Activated CD8-positive, alpha-beta memory T cell treated with anti-CD3 and anti-CD28 coated beads, Interleukin-2, amount 50 U/mL, for 24 hours (primary cell): Measurements from ENCODE around the gene PZP.
A peak's percentile ranks its signal among the peaks of the same experiment; 100 is the strongest.
"Not testable (repeated sequence)": the region's sequence is repeated elsewhere in the genome, so short reads cannot be mapped to it uniquely, and the experiment has no call there.

Experiments used
- DNase-seq: peaks from one replicate; pipeline ENCODE4 v3.0.0-alpha.2; 2020; ENCODE audit errors: extremely low read depth

The PZP gene

DNA sequence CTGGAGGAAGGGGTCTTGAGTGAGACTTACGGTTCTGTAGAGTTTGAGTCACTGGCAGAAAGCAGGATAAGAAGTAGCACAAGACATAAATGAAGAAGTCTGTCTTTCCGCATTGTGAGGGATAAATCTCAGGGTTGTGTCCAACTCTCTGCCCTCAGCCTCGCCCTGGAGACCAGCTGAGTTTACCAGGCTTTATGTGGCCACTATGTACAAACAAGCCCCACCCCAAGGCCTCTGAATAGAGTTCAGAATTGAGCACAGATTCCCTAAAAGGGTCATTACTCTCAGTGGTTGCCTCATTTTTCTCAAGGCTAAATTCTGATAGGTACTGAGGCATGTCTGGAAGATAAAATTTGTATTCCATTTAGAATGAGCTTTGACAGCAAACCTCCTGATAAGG, at the start of gene PZP:
PZP (minus strand) TSS at position 167 of the 400 bp plus-strand sequence; CDS start at position 113, 54 bp downstream.
- no peak for DNase-seq

DNA sequence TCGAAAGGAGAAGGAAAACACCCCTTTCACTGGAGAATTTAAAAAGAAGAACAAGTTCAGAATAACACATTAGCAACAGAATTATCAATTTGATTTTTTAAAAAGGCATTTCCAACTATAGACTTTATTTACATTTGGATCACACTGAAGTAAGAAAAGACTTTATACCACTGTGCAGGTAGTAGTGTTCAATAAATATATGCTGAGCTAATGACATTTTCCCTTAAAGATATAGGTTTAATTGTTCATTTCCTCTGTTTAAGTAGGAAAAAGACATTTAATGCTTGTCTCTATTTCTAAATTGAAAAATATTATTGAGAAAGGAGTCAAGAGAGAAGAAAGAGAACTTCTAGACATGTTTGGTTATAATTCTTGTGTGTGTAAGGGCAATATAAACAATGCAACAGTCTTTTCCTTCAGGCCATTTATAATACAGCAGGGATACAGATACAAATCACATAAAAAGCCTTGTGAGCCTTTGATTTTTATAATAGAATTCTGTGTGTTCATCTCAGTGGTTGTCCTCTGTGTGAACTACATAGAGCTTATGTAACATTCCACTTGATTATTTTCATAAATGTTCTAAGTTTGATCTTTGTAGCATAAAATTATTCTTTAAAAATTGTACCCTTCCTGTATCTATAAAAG, 48.7 kb upstream of the PZP start:
- no peak for DNase-seq

DNA sequence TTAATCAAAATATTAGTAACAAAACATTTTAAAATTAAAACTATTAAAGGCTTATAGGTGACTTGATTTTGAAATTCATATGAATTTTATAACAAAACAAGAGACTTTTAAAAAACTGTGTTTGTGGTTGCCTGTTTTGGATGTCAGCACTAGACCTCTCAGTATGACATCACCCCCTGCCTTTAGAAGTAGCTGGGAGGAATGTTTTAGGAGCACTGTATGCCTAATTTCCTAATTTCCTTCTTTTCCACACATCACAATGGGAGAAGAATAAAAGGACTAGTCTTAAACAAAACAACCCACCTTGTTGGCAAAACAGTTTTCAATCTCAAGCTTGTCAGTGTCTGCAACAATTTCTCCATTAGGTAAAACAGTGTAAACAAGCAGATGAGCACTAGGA, 48.1 kb upstream of the PZP start:
- DNase-seq: no peak

DNA sequence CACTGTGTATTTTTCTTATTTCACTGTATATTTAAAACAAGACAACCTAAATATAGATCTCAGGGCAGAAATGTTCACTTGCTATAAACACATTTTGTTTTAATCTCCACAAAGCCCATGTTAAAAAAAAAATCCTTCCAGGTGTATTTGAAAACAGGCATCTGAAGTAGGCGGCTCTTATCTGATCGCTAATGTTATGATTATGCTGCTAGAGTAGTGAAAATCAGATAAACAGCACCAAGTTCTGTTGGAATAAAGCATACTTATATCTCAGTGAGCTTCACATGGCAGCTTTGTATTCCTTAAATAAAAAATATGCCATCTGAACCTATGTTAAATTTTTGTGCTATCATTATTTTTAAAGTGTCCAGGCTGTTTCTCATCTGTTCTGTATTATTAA, 47.6 kb upstream of the PZP start:
- no peak for DNase-seq

DNA sequence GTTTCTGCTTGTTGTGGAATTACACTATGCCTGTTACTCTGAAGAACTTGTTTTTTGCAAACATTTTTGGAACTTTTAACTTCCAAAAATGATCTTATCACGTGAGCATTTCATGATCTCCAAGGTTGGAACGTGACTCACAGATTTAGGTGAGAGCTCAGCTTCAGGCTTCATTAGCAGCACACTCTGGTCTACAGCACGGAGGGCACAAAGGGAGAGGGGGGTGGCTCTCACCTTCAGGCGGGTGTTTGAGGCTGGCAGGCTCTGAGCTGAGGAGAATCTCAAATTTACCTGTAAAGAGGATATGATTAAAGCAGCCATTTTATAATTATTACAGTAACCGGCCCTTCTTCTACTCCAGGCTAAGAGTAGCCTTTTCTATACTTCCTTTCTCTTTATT, 45.3 kb upstream of the PZP start:
- no peak for DNase-seq

DNA sequence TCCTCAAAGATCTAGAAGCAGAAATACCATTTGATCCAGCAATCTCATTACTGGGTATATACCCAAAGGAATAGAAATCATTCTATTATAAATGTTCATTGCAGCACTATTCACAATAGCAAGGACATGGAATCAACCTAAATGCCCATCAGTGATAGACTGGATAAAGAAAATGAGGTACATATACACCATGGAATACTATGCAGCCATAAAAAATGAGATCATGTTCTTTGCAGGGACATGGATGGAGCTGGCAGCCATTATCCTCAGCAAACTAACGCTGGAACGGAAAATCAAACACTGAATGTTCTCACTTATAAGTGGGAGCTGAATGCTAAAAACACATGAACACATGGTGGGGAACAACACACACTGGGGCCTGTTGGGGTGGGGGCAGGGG, 44.6 kb upstream of the PZP start:
- not testable (repeated sequence) for DNase-seq

DNA sequence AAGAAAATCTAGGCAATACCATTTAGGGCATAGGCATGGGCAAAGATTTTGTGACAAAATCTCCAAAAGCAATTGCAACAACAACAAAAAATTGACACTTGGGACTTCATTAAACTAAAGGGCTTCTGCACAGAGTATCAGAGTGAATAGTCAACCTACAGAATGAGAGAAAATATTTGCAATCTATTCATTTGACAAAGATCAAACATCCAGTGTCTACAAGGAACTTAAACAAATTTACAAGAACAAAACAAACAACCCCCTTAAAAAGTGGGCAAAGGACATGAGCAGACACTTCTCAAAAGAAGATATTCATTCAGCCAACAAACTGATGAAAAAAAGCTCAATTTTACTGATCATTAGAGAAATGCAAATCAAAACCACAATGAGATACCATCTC, 44.1 kb upstream of the PZP start:
- no peak for DNase-seq

DNA sequence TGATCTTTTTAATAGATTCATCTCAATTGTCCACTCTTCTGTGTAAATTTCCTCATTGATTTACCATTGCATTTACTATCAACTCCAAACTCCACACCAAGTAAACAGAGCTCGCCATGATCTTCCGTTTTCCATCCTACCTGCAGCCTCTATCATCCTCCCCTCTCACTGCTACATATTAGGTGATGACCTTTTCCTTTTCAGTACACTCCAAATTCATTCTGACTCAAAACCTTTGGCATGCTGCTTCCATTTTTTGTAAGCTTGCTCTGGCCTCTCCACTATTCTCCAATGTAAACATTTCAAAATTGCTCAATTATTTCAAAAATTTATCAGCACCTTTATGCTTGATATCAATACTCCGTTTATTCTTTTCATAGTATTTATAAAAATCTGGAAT, 40.2 kb upstream of the PZP start:
- DNase-seq: no peak

DNA sequence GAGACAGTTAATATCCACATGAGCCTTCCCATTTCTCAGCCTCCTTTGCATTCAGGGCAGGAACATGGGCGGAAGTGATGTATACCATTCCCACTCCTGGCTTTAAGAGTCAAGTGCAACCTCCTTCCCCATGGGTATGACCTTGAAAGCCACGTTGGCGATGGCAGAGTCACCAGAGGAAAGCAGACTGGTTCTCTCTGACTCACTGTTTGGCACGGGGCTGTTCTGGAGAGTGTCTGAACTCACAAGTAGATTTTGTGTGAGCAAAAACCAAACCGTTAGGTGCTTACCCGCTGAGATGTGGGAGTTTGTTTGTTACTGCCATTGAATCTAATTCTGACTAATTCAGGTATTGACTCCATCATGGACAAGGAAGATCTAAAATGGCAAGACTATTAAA, 36.7 kb upstream of the PZP start:
- DNase-seq: peak; percentile 32

DNA sequence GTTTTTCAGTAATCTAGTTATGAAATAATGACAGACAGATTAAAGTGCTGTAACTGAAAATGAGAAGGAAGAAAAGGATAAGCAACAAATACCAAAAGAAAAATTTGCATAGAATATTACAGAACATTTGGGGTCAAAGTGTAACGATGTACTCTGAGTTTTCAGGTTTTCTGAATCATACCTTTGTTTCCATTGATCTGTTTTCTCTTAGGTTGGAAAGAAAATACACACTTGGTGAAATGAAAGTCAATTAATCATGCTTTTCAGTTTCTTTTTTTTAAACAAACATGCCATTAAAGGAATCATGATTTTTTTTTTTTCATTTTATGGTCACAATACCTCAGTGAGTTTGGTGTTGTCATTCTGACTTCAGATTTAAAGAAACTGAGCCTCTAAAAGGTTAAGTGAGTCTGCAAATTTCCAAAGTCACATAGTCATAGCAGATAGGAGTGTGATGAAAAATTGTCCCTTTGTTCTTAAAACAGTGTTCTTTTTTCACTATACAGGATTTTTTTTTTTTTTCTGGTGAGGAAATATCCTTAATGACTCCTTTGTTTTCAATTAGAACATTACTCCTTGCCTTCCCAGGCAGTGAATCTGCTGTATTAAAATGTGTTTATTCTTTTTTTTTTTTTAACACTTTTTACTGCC, 35.9 kb upstream of the PZP start:
- no peak for DNase-seq

DNA sequence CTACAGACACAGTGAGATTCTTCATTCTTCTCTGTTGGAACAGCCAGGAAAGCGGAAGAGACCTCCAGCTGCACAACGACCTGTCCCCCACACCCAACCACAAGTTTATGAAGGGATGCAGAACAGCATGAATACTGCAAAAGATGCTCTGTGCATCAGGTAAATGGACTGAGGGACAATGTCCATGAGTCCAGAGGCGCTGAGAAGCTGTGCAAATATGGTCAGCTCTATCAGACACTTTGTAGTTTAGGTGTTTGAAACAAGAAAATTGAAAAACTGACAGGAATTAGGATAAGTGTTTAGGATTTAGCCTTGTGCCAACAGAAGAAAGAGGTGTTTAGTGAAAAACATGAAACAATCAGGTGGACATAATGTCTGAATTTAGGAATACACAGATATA, 33.1 kb upstream of the PZP start:
- no peak for DNase-seq

DNA sequence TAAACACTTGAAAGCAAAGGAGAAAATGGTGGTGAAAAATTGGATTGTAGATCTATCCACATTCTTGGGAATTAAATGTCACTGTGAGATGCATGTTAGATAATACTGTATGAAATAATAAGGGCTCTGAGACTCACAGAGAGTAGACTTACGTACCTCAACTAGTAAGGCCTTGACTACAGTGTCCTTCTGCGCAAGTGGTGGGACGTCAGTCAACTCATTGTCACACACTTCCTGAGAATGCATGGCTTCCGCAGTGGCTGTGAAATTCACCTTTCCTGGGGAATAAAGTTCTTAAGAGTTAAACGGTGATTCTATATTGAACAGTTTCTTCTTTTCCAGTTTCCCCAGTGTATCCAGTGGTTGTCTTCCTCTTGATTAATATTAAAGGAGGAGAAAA, 32.6 kb upstream of the PZP start:
- no peak for DNase-seq

DNA sequence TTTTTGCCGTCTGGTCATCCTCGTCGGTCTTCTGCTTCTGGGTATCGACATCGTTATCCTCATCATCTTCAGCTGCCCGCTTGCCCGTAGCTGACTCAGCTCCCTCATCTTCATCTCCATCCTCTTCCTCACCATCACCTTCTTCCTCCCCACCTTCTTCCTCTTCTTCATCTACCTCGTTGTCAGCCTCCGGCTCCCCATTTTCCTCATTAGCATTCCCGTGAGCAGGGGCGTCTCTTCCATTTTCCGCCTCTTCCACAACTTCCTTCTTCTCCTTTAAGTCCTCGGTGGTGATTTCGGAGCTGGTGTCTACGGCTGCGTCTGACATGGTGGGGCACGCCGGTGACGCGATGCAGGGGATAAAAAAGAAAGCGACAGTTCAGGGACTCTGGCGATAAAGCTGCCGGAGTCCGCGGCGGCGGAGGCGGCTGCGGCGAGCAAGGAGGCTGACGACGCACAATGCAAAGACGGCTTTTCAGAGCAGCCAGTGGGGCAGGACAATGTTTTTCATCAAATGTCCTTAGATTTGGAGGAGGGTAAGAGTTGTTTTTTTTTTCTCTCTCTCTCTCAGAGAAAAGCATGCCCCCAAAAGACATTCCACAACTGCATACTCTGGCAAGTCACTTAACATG, 31.9 kb upstream of the PZP start:
- not testable (repeated sequence) for DNase-seq

DNA sequence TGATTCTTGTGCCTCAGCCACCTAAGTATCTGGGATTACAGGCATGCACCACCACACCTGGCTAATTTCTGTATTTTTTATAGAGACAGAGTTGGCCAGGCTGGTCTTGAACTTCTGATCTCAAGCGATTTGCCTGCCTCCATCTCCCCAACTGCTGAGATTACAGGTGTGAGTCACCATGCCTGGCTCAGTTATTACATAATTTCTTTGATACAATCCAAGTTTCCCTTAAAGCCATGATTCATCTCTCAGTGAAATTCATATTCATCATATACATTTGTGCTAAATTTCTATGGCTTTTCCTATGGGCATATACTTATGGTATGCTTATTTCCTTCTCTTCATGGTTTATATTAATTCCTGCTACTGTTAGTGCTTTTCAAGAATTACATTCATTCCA, 29.1 kb upstream of the PZP start:
- no peak for DNase-seq

DNA sequence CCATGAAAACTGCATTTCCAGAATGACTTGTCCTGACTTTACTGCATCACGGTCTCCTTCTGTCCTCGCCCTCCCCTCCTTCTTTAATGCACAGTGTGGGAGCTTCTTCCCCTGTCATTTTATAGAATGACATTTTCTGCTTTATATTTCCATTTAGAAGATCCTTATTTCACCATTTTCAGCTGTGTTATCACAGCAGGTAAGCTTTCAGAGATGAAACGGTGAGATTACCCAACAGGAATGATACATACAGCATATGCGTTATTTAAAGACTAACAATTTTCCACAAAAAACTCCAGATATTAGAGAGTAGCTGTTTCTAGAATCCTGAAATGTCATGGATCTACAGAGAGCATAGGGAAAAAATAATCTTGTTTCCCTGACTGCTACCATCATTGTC, 27.3 kb upstream of the PZP start:
- DNase-seq: no peak

DNA sequence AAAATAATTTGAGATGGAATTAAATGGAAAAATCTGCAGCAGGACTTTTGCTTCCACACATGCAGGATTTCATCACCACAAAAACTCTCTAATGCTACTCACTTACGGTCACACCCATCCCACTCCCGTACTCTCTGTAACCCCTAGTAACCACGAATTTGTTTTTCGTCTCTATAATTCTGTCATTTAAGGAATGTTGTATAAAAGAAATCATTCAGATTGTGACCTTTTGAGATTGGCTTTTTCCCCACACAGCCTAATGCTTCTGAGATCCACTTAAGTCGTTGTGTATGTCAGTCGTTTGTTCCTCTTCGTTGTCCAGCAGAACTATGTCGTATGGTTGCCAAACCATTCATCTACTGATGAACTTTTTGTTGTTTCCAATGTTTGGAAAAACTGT, 19.8 kb upstream of the PZP start:
- no peak for DNase-seq

DNA sequence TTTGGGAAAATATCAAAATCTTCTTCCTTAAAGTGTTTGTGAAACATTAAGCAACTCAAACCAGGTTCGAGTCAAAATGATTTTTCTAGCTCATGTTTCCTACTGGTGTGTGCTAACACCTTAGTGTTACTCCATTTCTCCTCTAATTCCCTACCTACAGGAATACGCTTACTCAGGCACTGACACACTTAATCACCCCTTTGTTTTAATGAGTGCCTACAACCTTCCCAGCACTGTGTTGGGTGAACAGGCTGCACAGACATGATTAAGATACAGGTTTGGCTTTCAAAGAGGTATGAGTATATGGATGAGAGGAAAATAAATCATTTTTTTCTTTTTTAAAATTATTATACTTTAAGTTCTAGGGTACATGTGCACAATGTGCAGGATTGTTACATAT, 15.6 kb upstream of the PZP start:
- DNase-seq: no peak

DNA sequence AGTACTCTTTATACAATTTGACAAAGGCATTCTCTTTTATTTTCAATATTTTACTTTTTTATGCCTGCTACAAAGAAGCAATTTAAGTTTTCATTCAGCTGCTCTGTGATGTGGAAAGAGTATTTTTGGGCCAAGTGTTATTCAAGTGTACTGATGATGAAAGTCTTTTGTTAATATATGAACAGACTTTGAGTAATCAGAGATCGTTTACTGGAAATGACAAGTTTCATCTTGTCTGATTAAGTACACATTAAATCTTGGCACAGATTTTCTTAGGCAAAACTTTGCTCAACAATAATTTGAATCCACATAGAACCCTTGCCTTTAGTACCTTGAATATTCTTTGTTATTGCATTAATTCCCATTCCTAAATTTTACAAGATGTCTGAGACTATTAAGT, 13.3 kb upstream of the PZP start:
- DNase-seq: no peak

DNA sequence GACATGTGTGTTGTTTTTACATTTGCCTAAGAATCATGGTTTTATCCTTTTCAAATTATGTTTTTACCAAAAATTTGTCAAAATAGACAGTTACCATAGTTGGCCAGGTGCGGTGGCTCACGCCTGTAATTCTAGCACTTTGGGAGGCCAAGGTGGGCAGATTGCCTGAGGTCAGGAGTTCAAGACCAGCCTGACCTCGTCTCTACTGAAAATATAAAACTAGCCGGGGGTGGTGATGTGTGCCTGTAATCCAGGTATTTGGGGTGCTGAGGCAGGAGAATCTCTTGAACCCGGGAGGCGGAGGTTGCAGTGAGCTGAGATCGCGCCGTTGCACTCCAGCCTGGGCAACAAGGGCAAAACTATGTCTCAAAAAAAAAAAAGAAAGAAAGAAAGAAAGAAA, 12.8 kb upstream of the PZP start:
- DNase-seq: not testable (repeated sequence)

DNA sequence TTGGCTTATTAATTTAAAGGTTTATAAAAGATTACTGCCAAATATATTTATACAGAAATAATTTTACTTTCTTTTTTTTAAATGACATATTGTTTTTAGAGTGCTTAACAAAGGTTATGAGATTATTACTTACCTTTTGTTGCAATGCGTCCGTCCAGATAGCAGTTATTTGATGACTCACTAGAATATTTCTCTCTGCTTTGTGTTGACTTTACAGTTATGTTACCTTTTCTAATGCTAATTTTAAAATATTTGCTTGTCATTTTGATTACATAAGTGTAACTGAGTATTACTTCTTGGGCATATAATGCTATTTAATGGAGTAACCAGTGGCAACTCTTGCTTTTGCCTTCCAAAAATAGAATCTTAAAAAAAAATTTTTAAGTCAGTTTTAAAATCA, 6.3 kb upstream of the PZP start:
- DNase-seq: no peak

DNA sequence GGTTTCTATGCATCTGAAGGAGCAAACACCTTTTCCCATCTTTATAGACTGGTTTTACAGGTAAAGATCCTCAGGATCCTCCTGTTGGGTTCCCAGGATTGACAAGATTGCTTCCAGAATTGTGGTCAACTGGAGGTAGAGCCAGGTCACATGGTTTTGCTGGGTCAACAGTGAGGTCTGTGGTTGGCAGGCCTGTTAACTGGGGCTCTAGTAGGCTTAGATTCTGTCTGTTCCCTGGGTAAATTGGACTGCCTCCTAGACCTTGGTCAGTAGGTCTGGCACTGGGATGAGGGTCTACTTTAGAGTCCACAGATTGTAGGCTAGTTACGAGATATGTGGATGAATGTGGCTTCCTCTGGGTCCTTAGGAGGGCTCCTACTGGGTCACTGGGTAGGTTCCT, 3.5 kb upstream of the PZP start:
- no peak for DNase-seq

DNA sequence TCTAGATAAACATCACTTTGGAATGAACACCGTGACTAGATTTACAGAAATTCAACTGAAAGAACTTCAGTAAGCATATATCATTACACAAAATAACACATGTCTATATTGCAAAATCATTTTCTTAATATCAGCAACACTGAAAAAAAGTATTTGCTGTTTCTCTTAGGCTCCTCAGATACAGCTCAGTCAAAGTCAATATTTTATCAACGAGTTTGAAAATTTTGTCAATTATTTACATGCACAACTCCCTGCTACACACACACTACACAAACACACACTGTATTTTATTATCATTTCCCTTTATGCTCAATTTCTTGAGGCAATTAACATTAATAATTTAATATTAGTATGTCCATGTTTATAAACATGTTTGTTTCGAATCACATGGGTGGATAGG, 3.8 kb downstream of the PZP start:
- no peak for DNase-seq

DNA sequence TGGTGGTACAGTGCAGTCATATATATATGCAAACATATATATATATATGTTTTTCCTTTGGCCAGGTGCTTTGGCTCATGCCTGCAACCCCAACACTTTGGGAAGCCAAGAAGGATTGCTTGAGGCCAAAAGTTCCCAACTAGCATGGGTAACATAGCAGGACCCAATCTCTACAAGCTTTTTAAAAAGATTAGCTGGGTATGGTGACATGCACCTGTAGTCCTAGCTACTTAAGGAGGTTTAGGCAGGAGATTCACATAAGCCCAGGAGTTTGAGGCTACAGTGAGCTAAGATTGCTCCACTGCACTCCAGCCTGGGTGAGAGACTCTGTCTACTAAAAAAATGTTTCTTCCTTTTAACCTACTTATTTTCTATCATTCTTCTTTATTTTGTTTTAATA, 10.2 kb downstream of the PZP start:
- no peak for DNase-seq

DNA sequence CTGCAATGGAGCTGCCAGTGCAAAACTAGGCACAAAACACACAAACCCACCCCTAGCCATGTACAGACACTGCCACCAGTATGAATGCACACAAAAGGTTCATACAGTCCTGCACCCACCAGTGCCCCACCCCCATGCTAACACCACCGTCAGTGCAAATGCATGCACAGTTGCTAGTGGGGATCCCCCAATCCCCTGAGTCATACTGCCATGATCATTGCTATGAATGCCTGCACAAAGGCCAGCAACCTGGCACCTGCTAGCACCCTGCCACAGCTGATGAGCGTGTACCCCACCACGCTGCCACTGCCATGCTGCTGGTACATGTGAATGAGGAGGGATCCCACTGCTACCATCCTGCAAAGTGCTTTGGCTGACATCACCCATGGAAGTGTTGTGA, 23.9 kb downstream of the PZP start:
- no peak for DNase-seq
